ENCODE measurements around the gene FADS2.

- no peak for TF ChIP-seq EP300 (IDR thresholded peaks at IDR 0.05)
- TF ChIP-seq CTCF (IDR thresholded peaks at IDR 0.05), result no peak
- no peak for TF ChIP-seq POLR2A (IDR thresholded peaks at IDR 0.05)
These were observed 83.1 kb downstream of the FADS2 start for GRCh38 chr11:61911128-61911700.
